Large intestine (tissue), 3 donors: ENCODE data around the gene SORCS3. TPM values are rescaled to one million over a fixed set of nuclear protein-coding genes. Genes with fewer than 3 reads are reported as not detected.
A peak's percentile ranks its signal among the peaks of the same experiment; 100 is the strongest.

Source experiments
- DNase-seq, 2 donors: peaks; one replicate each; pipeline versions ENCODE4 v3.0.0 to v3.0.0-alpha.2; 2013
- H3K27ac ChIP-seq: one replicate; pipeline ENCODE4 v1.5.1; 2013; ENCODE audit warnings: low read length
- H3K27me3 ChIP-seq: 2 replicates; pipeline ENCODE4 v1.6.1; 2013; ENCODE audit warnings: low read length; ENCODE audit not compliant: control insufficient read depth, insufficient read depth
- H3K36me3 ChIP-seq: 2 replicates; pipeline ENCODE4 v1.6.1; 2013; ENCODE audit warnings: low read length; ENCODE audit not compliant: control insufficient read depth, insufficient read depth
- H3K4me1 ChIP-seq: one replicate; pipeline ENCODE4 v1.6.1; 2013; ENCODE audit warnings: low read length; ENCODE audit not compliant: control insufficient read depth, insufficient read depth
- H3K4me3 ChIP-seq: one replicate; pipeline ENCODE4 v1.5.1; 2013; ENCODE audit warnings: low read length
- H3K9me3 ChIP-seq: one replicate; pipeline ENCODE4 v1.6.1; 2013; ENCODE audit warnings: mild to moderate bottlenecking, low read depth, low read length, moderate library complexity; ENCODE audit not compliant: control insufficient read depth
- WGBS: methylation state at CpG from one replicate; pipeline ENCODE4 v1.1.5; 2013; ENCODE audit warnings: low lambda C conversion rate; ENCODE audit not compliant: insufficient coverage; 5-methylcytosine and 5-hydroxymethylcytosine counted together
- polyA plus RNA-seq: library from polyadenylated mRNA; unstranded; fragments of 120-200 nt; gene quantifications from one replicate; pipeline ENCODE4 v1.2.1, GENCODE V29; 2013

Gene SORCS3
- polyA plus RNA-seq, 1 donor, result 1.7 TPM

GRCh38 chr10:105268961-105269360, 627.9 kb downstream of the SORCS3 start:
- no peak for DNase-seq
- Histone ChIP-seq H3K9me3 (no peaks in the 10 kb centered on the region), H3K27me3 (no peaks in the 10 kb centered on the region), H3K27ac (no peak overlapping the region), H3K36me3 (no peaks in the 10 kb centered on the region), H3K4me1 (no peaks in the 10 kb centered on the region), H3K4me3 (no peak overlapping the region)
- WGBS, result no CpG with 5 or more reads among the region's 1 CpG

GRCh38 chr10:105269689-105270088, 628.6 kb downstream of the SORCS3 start:
- Histone ChIP-seq H3K4me1 (no peaks in the 10 kb centered on the region), H3K9me3 (no peaks in the 10 kb centered on the region), H3K36me3 (no peaks in the 10 kb centered on the region), H3K27me3 (no peaks in the 10 kb centered on the region), H3K4me3 (no peak overlapping the region), H3K27ac (no peak overlapping the region)
- no peak for DNase-seq
- no CpG with 5 or more reads among the region's 3 CpGs for WGBS

GRCh38 chr10:105274556-105275070, 633.5 kb downstream of the SORCS3 start:
- H3K27ac ChIP-seq, result no peak overlapping the region
- no peaks in the 10 kb centered on the region for H3K9me3 ChIP-seq
- 83% methylated on average over 2 of the region's 3 CpGs for WGBS
- no peaks in the 10 kb centered on the region for H3K4me1 ChIP-seq
- H3K36me3 ChIP-seq, result no peaks in the 10 kb centered on the region
- no peaks in the 10 kb centered on the region for H3K27me3 ChIP-seq
- DNase-seq, result no peak
- no peak overlapping the region for H3K4me3 ChIP-seq

- Histone ChIP-seq H3K36me3 (no peaks in the 10 kb centered on the region), H3K4me3 (no peak overlapping the region), H3K27ac (no peak overlapping the region), H3K9me3 (no peaks in the 10 kb centered on the region), H3K4me1 (no peaks in the 10 kb centered on the region), H3K27me3 (no peaks in the 10 kb centered on the region)
- peak in 1 of 2 donors; percentile 21 for DNase-seq
- WGBS, result no CpG with 5 or more reads among the region's 7 CpGs
These were observed 637.3 kb downstream of the SORCS3 start for GRCh38 chr10:105278439-105278838.

- Histone ChIP-seq H3K27me3 (no peaks in the 10 kb centered on the region), H3K36me3 (no peaks in the 10 kb centered on the region), H3K4me1 (no peaks in the 10 kb centered on the region), H3K27ac (no peak overlapping the region), H3K4me3 (no peak overlapping the region), H3K9me3 (no peaks in the 10 kb centered on the region)
- no peak for DNase-seq
These were observed 638.0 kb downstream of the SORCS3 start for GRCh38 chr10:105279101-105279500.

- Histone ChIP-seq H3K27me3 (no peaks in the 10 kb centered on the region), H3K36me3 (no peaks in the 10 kb centered on the region), H3K9me3 (no peaks in the 10 kb centered on the region), H3K4me3 (no peak overlapping the region), H3K27ac (no peak overlapping the region), H3K4me1 (no peaks in the 10 kb centered on the region)
- WGBS, result no CpG with 5 or more reads among the region's 1 CpG
- DNase-seq, result no peak
These were observed 639.8 kb downstream of the SORCS3 start for GRCh38 chr10:105280895-105281294.

GRCh38 chr10:105284476-105285215, 643.6 kb downstream of the SORCS3 start:
- WGBS, result no CpG with 5 or more reads among the region's 1 CpG
- Histone ChIP-seq H3K27me3 (no peaks in the 10 kb centered on the region), H3K36me3 (no peaks in the 10 kb centered on the region), H3K4me1 (no peaks in the 10 kb centered on the region), H3K27ac (no peak overlapping the region), H3K9me3 (no peaks in the 10 kb centered on the region), H3K4me3 (no peak overlapping the region)
- no peak for DNase-seq

GRCh38 chr10:105288026-105288425, 646.9 kb downstream of the SORCS3 start:
- H3K36me3 ChIP-seq, result no peaks in the 10 kb centered on the region
- no peak overlapping the region for H3K4me3 ChIP-seq
- no CpG with 5 or more reads among the region's 2 CpGs for WGBS

GRCh38 chr10:105288613-105289012, 647.5 kb downstream of the SORCS3 start:
- Histone ChIP-seq H3K4me1 (no peaks in the 10 kb centered on the region), H3K36me3 (no peaks in the 10 kb centered on the region), H3K9me3 (no peaks in the 10 kb centered on the region), H3K27me3 (no peaks in the 10 kb centered on the region), H3K4me3 (no peak overlapping the region), H3K27ac (no peak overlapping the region)
- DNase-seq, result no peak

More at GRCh38 chr10:105288026-105288425, 646.9 kb downstream of the SORCS3 start:
- no peaks in the 10 kb centered on the region for H3K27me3 ChIP-seq
- no peak for DNase-seq
- H3K9me3 ChIP-seq, result no peaks in the 10 kb centered on the region
- no peak overlapping the region for H3K27ac ChIP-seq
- no peaks in the 10 kb centered on the region for H3K4me1 ChIP-seq

GRCh38 chr10:105291571-105291970, 650.5 kb downstream of the SORCS3 start:
- WGBS, result 60% methylated on average over 2 of the region's 4 CpGs
- Histone ChIP-seq H3K9me3 (no peaks in the 10 kb centered on the region), H3K27me3 (no peaks in the 10 kb centered on the region), H3K4me1 (no peaks in the 10 kb centered on the region), H3K27ac (no peak overlapping the region), H3K36me3 (no peaks in the 10 kb centered on the region), H3K4me3 (no peak overlapping the region)
- no peak for DNase-seq

GRCh38 chr10:105292236-105292635, 651.1 kb downstream of the SORCS3 start:
- Histone ChIP-seq H3K36me3 (no peaks in the 10 kb centered on the region), H3K9me3 (no peaks in the 10 kb centered on the region), H3K4me1 (no peaks in the 10 kb centered on the region), H3K27ac (no peak overlapping the region), H3K27me3 (no peaks in the 10 kb centered on the region), H3K4me3 (no peak overlapping the region)
- DNase-seq, result no peak
- WGBS, result 89% methylated on average over 2 of the region's 3 CpGs
